ENCODE results near the gene HS3ST3A1.
A peak's percentile ranks its signal among the peaks of the same experiment; 100 is the strongest.
"Not testable (repeated sequence)": the region's sequence is repeated elsewhere in the genome, so short reads cannot be mapped to it uniquely, and the experiment has no call there.

HS3ST3A1 gene

GRCh38 chr17:13554231-13554630 is 47.5 kb downstream of the HS3ST3A1 start:
- WGBS, 2 experiments (ENCODE audit: insufficient coverage in 2 of 2), result 89 to 91% methylated on average over 3 to 4 of the region's 5 CpGs
- peaks cover 2% of the 10 kb centered on the region for H3K4me1 ChIP-seq (ENCODE audit: control insufficient read depth, insufficient read depth, low read length, poor library complexity, severe bottlenecking)
- no peak overlapping the region for H3K27ac ChIP-seq (ENCODE audit: low read depth, low read length, severe bottlenecking)
- H3K9me3 ChIP-seq (ENCODE audit: control insufficient read depth, low read length), result peaks cover 7% of the 10 kb centered on the region
- peaks cover 35% of the 10 kb centered on the region for H3K36me3 ChIP-seq (ENCODE audit: control insufficient read depth, insufficient read depth, low read length)
- H3K4me3 ChIP-seq (ENCODE audit: extremely low read depth, insufficient read depth, low read length, poor library complexity, severe bottlenecking), result no peak overlapping the region

DNA sequence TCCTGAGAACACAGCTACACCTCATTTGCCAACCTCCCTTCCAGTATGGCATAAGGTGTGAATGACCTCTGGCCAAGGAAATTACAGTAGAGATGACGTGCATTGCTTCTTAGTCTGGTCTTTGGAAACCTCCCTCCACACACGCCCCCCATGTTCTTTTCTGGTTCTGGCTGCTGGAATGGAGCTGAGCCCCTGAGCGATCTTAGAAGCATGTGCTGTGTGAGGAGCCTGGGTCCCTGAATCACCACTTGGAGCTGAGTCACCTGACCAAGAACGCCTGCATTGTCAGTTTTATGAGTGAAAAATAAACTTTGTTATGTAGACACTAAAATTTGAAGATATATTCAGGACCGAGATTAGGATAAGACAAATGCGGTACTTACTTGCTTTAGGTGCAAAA is 51.4 kb downstream of the HS3ST3A1 start:
- H3K4me1 ChIP-seq (ENCODE audit: control insufficient read depth, insufficient read depth, low read length, poor library complexity, severe bottlenecking), result peaks cover 5% of the 10 kb centered on the region
- H3K9me3 ChIP-seq (ENCODE audit: control insufficient read depth, low read length), result peaks cover 7% of the 10 kb centered on the region
- H3K27ac ChIP-seq (ENCODE audit: low read depth, low read length, severe bottlenecking), result no peak overlapping the region
- no peak overlapping the region for H3K4me3 ChIP-seq (ENCODE audit: extremely low read depth, insufficient read depth, low read length, poor library complexity, severe bottlenecking)
- peaks cover 49% of the 10 kb centered on the region for H3K36me3 ChIP-seq (ENCODE audit: control insufficient read depth, insufficient read depth, low read length)
- 84% methylated on average over 4 of the region's 6 CpGs; no CpG with 5 or more reads in 1 of the 2 experiments for WGBS, 2 experiments (ENCODE audit: insufficient coverage in 2 of 2)

DNA sequence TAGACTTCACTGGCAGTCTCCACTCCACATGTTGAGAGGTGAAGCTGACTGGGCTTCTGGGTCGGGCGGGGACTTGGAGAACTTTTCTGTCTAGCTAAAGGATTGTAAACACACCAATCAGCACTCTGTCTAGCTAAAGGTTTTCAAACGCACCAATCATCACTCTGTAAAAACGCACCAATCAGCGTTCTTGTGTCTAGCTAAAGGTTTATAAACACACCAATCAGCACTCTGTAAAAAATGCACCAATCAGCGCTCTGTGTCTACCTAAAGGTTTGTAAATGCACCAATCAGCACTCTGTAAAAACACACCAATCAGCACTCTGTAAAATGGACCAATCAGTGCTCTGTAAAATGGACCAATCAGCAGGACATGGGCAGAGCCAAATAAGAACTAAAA is 53.2 kb downstream of the HS3ST3A1 start:
- H3K27ac ChIP-seq (ENCODE audit: low read depth, low read length, severe bottlenecking); H3K9me3 ChIP-seq (ENCODE audit: control insufficient read depth, low read length); H3K4me3 ChIP-seq (ENCODE audit: extremely low read depth, insufficient read depth, low read length, poor library complexity, severe bottlenecking); H3K4me1 ChIP-seq (ENCODE audit: control insufficient read depth, insufficient read depth, low read length, poor library complexity, severe bottlenecking): not testable (repeated sequence)
- peaks cover 43% of the 10 kb centered on the region for H3K36me3 ChIP-seq (ENCODE audit: control insufficient read depth, insufficient read depth, low read length)
- 75 to 78% methylated on average over 4 to 6 of the region's 6 CpGs for WGBS, 2 experiments (ENCODE audit: insufficient coverage in 2 of 2)

GRCh38 chr17:13546851-13547250 is 54.9 kb downstream of the HS3ST3A1 start:
- H3K9me3 ChIP-seq (ENCODE audit: control insufficient read depth, low read length), result peaks cover 7% of the 10 kb centered on the region
- H3K36me3 ChIP-seq (ENCODE audit: control insufficient read depth, insufficient read depth, low read length), result peaks cover 38% of the 10 kb centered on the region
- peaks cover 14% of the 10 kb centered on the region for H3K4me1 ChIP-seq (ENCODE audit: control insufficient read depth, insufficient read depth, low read length, poor library complexity, severe bottlenecking)
- H3K27ac ChIP-seq (ENCODE audit: low read depth, low read length, severe bottlenecking), result no peak overlapping the region
- H3K4me3 ChIP-seq (ENCODE audit: extremely low read depth, insufficient read depth, low read length, poor library complexity, severe bottlenecking), result no peak overlapping the region
- 100% methylated on average over 1 of the region's 2 CpGs; no CpG with 5 or more reads in 1 of the 2 experiments for WGBS, 2 experiments (ENCODE audit: insufficient coverage in 2 of 2)

DNA sequence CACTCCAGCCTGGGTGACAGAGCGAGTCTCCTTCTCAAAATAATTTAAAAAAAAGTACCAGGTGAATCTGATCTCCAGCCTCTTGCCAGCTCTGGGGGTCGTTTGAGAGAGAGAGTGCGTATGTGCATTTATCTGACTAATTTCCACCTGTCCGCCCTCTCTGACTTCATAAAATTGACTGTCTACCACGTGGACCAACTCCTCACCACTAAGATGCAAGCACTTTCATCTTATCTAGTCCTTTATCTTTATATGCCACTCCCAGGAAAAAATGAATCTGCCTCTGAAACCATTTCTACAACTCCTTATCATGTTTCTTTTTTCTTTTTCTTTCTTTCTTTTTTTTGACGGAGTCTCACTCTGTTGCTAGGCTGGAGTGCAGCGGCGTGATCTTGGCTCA is 55.8 kb downstream of the HS3ST3A1 start:
- peaks cover 14% of the 10 kb centered on the region for H3K4me1 ChIP-seq (ENCODE audit: control insufficient read depth, insufficient read depth, low read length, poor library complexity, severe bottlenecking)
- no peak overlapping the region for H3K27ac ChIP-seq (ENCODE audit: low read depth, low read length, severe bottlenecking)
- H3K4me3 ChIP-seq (ENCODE audit: extremely low read depth, insufficient read depth, low read length, poor library complexity, severe bottlenecking), result no peak overlapping the region
- peaks cover 7% of the 10 kb centered on the region for H3K9me3 ChIP-seq (ENCODE audit: control insufficient read depth, low read length)
- 56 to 60% methylated on average over 7 to 8 of the region's 8 CpGs for WGBS, 2 experiments (ENCODE audit: insufficient coverage in 2 of 2)
- peaks cover 30% of the 10 kb centered on the region for H3K36me3 ChIP-seq (ENCODE audit: control insufficient read depth, insufficient read depth, low read length)

- Histone ChIP-seq H3K4me3 (ENCODE audit: extremely low read depth, insufficient read depth, low read length, poor library complexity, severe bottlenecking) (no peak overlapping the region), H3K4me1 (ENCODE audit: control insufficient read depth, insufficient read depth, low read length, poor library complexity, severe bottlenecking) (peaks cover 14% of the 10 kb centered on the region), H3K36me3 (ENCODE audit: control insufficient read depth, insufficient read depth, low read length) (peaks cover 24% of the 10 kb centered on the region), H3K9me3 (ENCODE audit: control insufficient read depth, low read length) (no peaks in the 10 kb centered on the region), H3K27ac (ENCODE audit: low read depth, low read length, severe bottlenecking) (peak overlapping the region; percentile 77)
- WGBS, 2 experiments (ENCODE audit: insufficient coverage in 2 of 2), result 92 to 100% methylated on average over 3 to 8 of the region's 9 CpGs
These were observed 57.0 kb downstream of the HS3ST3A1 start for GRCh38 chr17:13544765-13545164.

GRCh38 chr17:13544292-13544691 is 57.4 kb downstream of the HS3ST3A1 start:
- H3K4me1 ChIP-seq (ENCODE audit: control insufficient read depth, insufficient read depth, low read length, poor library complexity, severe bottlenecking), result peaks cover 14% of the 10 kb centered on the region
- no peak overlapping the region for H3K4me3 ChIP-seq (ENCODE audit: extremely low read depth, insufficient read depth, low read length, poor library complexity, severe bottlenecking)
- no peaks in the 10 kb centered on the region for H3K9me3 ChIP-seq (ENCODE audit: control insufficient read depth, low read length)
- peaks cover 25% of the 10 kb centered on the region for H3K36me3 ChIP-seq (ENCODE audit: control insufficient read depth, insufficient read depth, low read length)
- H3K27ac ChIP-seq (ENCODE audit: low read depth, low read length, severe bottlenecking), result peak overlapping the region; percentile 77
- WGBS, 2 experiments (ENCODE audit: insufficient coverage in 2 of 2), result 49% methylated on average over 4 of the region's 7 CpGs; no CpG with 5 or more reads in 1 of the 2 experiments

DNA sequence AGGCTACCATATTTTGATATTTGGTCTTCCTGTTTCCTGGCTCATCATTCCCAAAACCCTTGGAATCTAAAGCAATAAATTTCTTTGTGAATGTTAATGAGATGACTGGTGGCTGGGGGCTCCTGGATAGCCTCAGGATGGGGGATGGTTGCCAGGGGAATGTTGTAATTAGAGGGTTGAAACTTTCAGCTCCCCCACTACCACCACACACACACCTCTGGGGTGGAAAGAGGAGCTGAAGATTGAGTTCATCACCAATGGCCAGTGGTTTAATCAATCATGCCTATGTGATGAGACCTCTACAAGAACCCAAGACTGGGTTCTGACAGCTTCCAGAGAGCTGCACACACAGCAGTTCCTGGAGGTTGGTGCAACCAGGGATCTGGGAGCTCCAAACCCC is 59.1 kb downstream of the HS3ST3A1 start:
- Histone ChIP-seq H3K27ac (ENCODE audit: low read depth, low read length, severe bottlenecking) (no peak overlapping the region), H3K4me3 (ENCODE audit: extremely low read depth, insufficient read depth, low read length, poor library complexity, severe bottlenecking) (no peak overlapping the region), H3K9me3 (ENCODE audit: control insufficient read depth, low read length) (no peaks in the 10 kb centered on the region), H3K36me3 (ENCODE audit: control insufficient read depth, insufficient read depth, low read length) (peaks cover 24% of the 10 kb centered on the region), H3K4me1 (ENCODE audit: control insufficient read depth, insufficient read depth, low read length, poor library complexity, severe bottlenecking) (peaks cover 14% of the 10 kb centered on the region)

DNA sequence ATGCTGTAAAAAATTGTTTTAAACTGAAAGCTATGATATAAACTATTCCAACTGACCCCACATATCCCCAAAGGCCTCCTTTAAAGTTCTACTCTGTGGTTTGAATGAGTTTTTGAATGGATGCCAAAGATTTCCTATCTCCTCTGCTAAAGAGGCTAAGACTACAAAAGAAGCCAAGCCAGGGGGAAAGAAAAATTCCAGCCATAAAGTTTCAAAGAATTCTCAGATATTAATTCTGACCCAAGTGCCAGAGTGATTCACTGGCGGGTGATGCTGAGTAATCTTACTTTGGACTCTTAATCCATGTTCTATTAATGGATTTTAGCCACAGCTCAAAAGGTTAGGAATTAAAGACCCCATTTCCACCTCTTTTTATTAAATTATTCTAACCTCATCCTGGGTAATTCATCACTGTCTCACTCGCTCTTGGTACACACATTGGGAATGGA is 60.7 kb downstream of the HS3ST3A1 start:
- Histone ChIP-seq H3K4me1 (ENCODE audit: control insufficient read depth, insufficient read depth, low read length, poor library complexity, severe bottlenecking) (peaks cover 14% of the 10 kb centered on the region), H3K27ac (ENCODE audit: low read depth, low read length, severe bottlenecking) (no peak overlapping the region), H3K9me3 (ENCODE audit: control insufficient read depth, low read length) (no peaks in the 10 kb centered on the region), H3K36me3 (ENCODE audit: control insufficient read depth, insufficient read depth, low read length) (peaks cover 31% of the 10 kb centered on the region), H3K4me3 (ENCODE audit: extremely low read depth, insufficient read depth, low read length, poor library complexity, severe bottlenecking) (no peak overlapping the region)
- WGBS, 2 experiments (ENCODE audit: insufficient coverage in 2 of 2), result 77% methylated on average over 1 of the region's 2 CpGs; no CpG with 5 or more reads in 1 of the 2 experiments

DNA sequence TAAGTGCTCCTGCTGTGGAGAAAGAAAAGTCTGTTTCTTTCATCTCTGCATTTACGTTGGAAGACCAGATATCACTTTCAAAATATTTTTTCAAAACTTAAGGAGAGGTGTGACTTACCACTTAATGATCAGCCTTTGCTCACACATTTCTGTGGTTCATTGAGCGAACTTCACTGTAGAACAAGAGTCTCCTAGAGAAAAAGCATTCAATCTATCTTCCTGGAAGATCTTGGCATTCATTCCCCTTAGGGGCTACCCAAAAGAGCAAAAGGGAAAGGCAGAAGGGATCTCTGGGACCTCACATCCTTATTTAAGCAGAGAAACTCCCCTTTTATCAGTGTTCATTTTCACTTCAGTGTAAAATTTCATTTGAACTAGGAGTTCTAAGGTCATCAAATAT is 61.2 kb downstream of the HS3ST3A1 start:
- WGBS, 2 experiments (ENCODE audit: insufficient coverage in 2 of 2), result 100% methylated on average over 1 to 2 of the region's 2 CpGs
- no peak overlapping the region for H3K4me3 ChIP-seq (ENCODE audit: extremely low read depth, insufficient read depth, low read length, poor library complexity, severe bottlenecking)
- peaks cover 3% of the 10 kb centered on the region for H3K9me3 ChIP-seq (ENCODE audit: control insufficient read depth, low read length)
- H3K27ac ChIP-seq (ENCODE audit: low read depth, low read length, severe bottlenecking), result no peak overlapping the region
- peaks cover 12% of the 10 kb centered on the region for H3K4me1 ChIP-seq (ENCODE audit: control insufficient read depth, insufficient read depth, low read length, poor library complexity, severe bottlenecking)
- H3K36me3 ChIP-seq (ENCODE audit: control insufficient read depth, insufficient read depth, low read length), result peaks cover 36% of the 10 kb centered on the region

DNA sequence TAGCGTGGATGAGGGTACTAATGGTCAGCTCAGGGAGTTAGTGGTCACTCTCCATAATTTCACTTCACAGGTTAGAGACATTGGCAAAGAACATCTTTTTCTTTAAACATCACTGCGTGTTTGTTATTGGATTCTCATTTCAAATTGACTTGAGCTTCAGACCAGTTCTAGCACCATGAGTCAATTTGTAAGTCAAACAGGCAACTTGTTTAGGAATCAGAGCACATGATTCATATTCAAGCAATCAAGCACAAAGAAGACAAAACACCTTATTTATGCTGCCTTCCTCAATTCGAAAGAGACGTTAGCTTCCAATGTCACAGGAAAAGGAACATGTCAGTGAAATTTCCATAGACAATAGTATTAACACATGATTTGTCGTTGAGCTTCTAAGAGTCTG is 62.3 kb downstream of the HS3ST3A1 start:
- Histone ChIP-seq H3K27ac (ENCODE audit: low read depth, low read length, severe bottlenecking) (no peak overlapping the region), H3K4me1 (ENCODE audit: control insufficient read depth, insufficient read depth, low read length, poor library complexity, severe bottlenecking) (peaks cover 7% of the 10 kb centered on the region), H3K36me3 (ENCODE audit: control insufficient read depth, insufficient read depth, low read length) (peaks cover 36% of the 10 kb centered on the region), H3K9me3 (ENCODE audit: control insufficient read depth, low read length) (peaks cover 9% of the 10 kb centered on the region), H3K4me3 (ENCODE audit: extremely low read depth, insufficient read depth, low read length, poor library complexity, severe bottlenecking) (no peak overlapping the region)
- WGBS, 2 experiments (ENCODE audit: insufficient coverage in 2 of 2), result 94% methylated on average over 2 to 3 of the region's 5 CpGs

Measured in mesodermal cell (in vitro differentiated cells).